LHCN-M2 (cell line): ENCODE results near the gene HBA1. TPM values are rescaled to one million over a fixed set of nuclear protein-coding genes. Genes with fewer than 3 reads are reported as not detected.
"Not testable (repeated sequence)": the region's sequence is repeated elsewhere in the genome, so short reads cannot be mapped to it uniquely, and the experiment has no call there.

Experiments used
- DNase-seq: peaks from one replicate; pipeline ENCODE4 v3.0.0-alpha.2; 2012; ENCODE audit warnings: low read depth
- polyA plus RNA-seq: library from polyadenylated mRNA; unstranded; fragments of >200 nt; gene quantifications from one replicate; pipeline ENCODE4 v1.2.1, GENCODE V29; 2012; ENCODE audit warnings: missing spikeins
- total RNA-seq: library from RNA; depleted of rRNA; stranded (reverse); fragments of >200 nt; gene quantifications from 2 replicates; pipeline ENCODE4 v1.2.3, GENCODE V29; 2014; rRNA removed

HBA1 gene
- not detected in 2 replicates for total RNA-seq
- polyA plus RNA-seq = 1.4 TPM

GRCh38 chr16:176477-177382, at the start of gene HBA1:
Gene HBA1 (plus strand): TSS chr16:176680. CDS start chr16:176717, 37 bp downstream.
- not testable (repeated sequence) for DNase-seq

GRCh38 chr16:129075-129474, 47.4 kb upstream of the HBA1 start:
- no peak for DNase-seq

GRCh38 chr16:130533-131173, 45.8 kb upstream of the HBA1 start:
- DNase-seq = no peak

GRCh38 chr16:132120-132519, 44.4 kb upstream of the HBA1 start:
- DNase-seq = no peak

GRCh38 chr16:133716-134115, 42.8 kb upstream of the HBA1 start:
- DNase-seq = no peak

- DNase-seq = no peak
These were observed 38.4 kb upstream of the HBA1 start for GRCh38 chr16:138049-138417.

GRCh38 chr16:140175-140857, 36.2 kb upstream of the HBA1 start:
- DNase-seq = no peak

- DNase-seq = no peak
These were observed 34.0 kb upstream of the HBA1 start for GRCh38 chr16:142405-142967.

GRCh38 chr16:143047-143446, 33.4 kb upstream of the HBA1 start:
- no peak for DNase-seq

GRCh38 chr16:143456-143855, 33.0 kb upstream of the HBA1 start:
- DNase-seq = peak; percentile 20

- DNase-seq = no peak
These were observed 31.7 kb upstream of the HBA1 start for GRCh38 chr16:144797-145252.

- no peak for DNase-seq
These were observed 29.8 kb upstream of the HBA1 start for GRCh38 chr16:146646-147045.

- DNase-seq = peak; percentile 50
These were observed 27.3 kb upstream of the HBA1 start for GRCh38 chr16:149024-149660.

- no peak for DNase-seq
These were observed 24.0 kb upstream of the HBA1 start, which contains the start of gene HBZ for GRCh38 chr16:152141-153128. Gene HBZ (plus strand): TSS chr16:152644. CDS start chr16:152910, 266 bp downstream.

- DNase-seq = not testable (repeated sequence)
These were observed 23.4 kb upstream of the HBA1 start for GRCh38 chr16:153129-153521.

GRCh38 chr16:153550-154216, 22.8 kb upstream of the HBA1 start:
- DNase-seq = not testable (repeated sequence)

GRCh38 chr16:154217-155030, 22.1 kb upstream of the HBA1 start:
- DNase-seq = peak; percentile 13

GRCh38 chr16:155031-155398, 21.5 kb upstream of the HBA1 start:
- no peak for DNase-seq
